Activated CD8-positive, alpha-beta memory T cell treated with anti-CD3 and anti-CD28 coated beads for 4 hours (primary cell): ENCODE data around the gene DCDC2.
"Not testable (repeated sequence)": the region's sequence is repeated elsewhere in the genome, so short reads cannot be mapped to it uniquely, and the experiment has no call there.

ENCODE experiments used
- DNase-seq, 2 donors: peaks; one replicate each; pipeline ENCODE4 v3.0.0-alpha.2; 2020; ENCODE audit warnings: low read depth in 2 of 2

The DCDC2 gene

DNA sequence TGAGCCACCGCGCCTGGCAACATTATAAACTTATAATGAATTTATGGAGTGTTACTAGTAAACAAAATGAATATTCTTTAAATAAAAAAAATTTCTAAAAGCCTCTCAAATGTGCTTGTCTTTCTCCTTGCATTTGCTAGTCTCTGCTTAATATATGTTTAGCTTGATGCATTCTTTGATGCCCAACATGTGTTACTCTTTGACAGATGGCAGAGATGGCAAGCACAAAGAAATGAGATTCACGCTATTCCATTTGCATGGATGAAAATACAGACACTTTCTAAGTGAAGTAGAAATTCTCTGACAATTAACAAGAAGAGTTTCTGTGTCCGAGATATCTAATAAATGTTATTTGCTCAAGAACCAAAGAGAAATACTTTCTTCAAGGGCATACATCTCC is 30.1 kb downstream of the DCDC2 start:
- no peak for DNase-seq

GRCh38 chr6:24325978-24326377 is 31.9 kb downstream of the DCDC2 start:
- no peak for DNase-seq

- DNase-seq, result no peak
These were observed 33.2 kb downstream of the DCDC2 start for GRCh38 chr6:24324617-24325016.

DNA sequence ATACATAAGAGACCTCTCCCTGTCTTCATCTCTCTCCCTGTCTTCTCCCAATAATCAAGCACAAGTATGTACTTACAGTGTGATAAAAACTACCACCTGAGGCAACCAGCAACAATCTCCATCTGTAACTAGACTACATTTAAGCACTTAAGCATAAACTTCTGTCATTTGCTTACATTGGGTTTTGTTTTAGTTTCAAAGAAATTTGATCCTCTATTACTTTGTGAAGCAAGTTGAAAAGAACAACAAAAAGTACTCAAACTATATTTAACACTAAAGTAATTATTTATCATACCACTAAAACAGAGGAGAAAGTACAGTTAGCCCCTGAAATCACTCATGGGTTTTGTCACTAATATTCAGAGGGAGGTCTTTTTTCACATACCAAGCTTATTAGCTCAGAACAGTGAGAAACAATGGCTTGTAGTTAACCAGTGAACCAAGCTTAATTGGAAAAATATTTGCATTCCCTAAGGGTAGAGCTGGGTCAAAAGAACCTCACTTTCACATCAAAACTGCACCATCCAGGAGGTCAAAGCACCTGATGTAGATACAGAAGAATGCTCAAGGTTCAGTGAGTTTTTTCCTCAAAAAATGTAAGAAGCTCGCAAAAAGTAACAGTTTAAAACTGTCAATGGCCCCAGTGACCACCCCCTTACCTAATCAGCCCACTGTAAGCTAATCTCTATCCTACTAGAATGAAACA is 34.1 kb downstream of the DCDC2 start:
- DNase-seq, result no peak

DNA sequence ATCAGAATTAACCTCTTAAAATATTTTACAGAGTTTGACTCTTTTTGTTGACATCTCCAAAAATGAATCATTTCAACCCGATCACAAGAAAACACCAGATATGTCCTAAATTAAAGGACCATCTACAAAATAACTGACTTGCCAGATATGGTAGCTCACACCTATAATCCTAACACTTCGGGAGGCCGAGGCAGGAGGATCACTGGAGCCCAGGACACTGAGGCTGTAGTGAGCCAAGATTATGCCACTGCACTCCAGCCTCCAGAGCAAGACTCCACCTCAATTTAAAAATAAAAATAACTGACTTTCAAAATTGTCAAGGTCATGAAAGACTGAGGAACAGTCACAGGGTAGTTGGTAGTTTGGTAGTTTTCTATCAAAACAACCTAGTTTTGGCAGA is 34.9 kb downstream of the DCDC2 start:
- no peak for DNase-seq

- DNase-seq, result not testable (repeated sequence)
These were observed 35.4 kb downstream of the DCDC2 start for GRCh38 chr6:24322446-24322845.

GRCh38 chr6:24321538-24322162 is 36.2 kb downstream of the DCDC2 start:
- DNase-seq, result no peak

GRCh38 chr6:24313251-24314141 is 44.4 kb downstream of the DCDC2 start:
- DNase-seq, result no peak

DNA sequence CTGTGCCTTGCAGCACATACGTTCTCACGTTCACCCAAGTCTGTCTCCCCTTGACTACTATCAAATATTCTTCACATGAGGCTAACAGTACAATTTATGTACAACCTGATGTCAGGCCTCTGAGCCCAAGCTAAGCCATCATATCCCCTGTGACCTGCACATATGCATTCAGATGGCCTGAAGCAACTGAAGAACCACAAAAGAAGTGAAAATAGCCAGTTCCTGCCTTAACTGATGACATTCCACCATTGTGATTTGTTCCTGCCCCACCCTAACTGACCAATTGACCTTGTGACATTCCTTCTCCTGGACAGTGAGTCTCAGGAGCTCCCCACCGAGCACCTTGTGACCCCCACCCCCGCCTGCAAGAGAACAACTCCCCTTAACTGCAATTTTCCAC is 46.1 kb downstream of the DCDC2 start:
- not testable (repeated sequence) for DNase-seq

DNA sequence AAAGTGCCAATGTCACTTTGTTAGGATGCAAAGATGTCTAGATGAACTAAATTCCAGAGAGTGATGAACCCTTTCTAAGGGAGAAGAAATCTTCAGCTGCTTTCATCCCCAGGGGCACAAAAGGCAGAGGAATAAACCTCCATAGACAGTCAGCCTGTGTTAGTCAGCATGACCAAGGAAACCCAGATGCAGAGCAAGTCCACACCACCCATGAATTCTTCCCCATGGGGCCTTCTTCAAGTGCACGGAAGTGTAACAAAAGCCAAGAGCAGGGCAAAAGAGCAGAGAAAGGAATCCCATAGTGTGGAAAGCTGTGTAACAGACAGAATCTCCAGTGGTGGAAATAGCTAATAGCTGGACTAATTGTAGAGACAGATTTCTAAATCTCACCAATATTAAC is 50.0 kb downstream of the DCDC2 start:
- no peak for DNase-seq

- DNase-seq, result no peak
These were observed 50.9 kb downstream of the DCDC2 start for GRCh38 chr6:24306936-24307335.

DNA sequence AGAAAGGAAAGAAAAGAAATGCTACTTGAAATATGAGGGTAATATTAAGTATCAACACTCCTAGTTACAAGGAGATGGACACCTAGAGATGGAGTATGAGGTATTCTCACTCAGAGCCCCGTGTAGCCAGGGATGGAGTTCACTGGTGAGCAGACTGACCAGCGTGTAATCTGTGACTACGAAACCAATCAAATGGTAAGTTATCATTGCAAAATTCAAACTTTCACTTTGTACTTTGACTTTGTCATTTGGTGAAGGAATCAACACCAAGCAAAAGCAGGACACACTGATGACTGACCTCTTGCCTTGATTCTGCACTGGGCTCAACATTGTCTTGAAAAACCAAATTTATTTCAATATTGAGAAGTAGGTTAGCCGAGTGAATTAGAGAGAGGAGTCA is 51.8 kb downstream of the DCDC2 start:
- DNase-seq, result no peak

DNA sequence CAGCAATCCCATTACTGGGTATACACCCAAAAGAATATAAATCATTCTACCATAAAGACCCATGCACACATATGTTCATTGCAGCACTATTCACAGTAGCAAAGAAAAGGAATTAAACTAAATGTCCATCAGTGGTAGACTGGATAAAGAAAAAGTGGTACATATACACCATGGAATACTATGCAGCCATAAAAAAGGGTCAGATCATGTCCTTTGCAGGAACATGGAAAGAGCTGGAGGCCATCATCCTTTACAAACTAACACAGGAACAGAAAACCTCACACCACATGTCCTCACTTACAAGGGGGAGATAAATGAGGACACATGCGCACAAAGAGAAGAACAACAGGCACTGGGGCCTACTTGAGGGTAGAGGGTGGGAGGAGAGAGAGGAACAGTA is 60.9 kb downstream of the DCDC2 start:
- no peak for DNase-seq

DNA sequence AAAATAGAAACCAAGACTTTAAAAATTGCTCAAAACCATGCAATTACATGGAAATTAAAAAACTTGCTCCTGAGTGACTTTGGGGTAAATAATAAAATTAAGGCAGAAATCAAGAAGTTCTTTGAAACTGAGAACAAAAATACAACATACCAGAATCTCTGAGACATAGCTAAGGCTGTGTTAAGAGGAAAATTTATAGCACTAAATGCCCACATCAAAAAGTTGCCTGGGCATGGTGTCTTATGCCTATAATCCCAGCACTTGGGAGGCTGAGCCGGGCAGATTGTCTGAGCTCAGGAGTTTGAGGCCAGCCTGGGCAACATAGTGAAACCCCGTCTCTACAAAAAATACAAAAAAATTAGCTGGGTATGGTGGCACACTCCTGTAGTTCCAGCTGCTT is 64.0 kb downstream of the DCDC2 start:
- not testable (repeated sequence) for DNase-seq

- DNase-seq, result no peak
These were observed 70.6 kb downstream of the DCDC2 start for GRCh38 chr6:24287239-24287638.

DNA sequence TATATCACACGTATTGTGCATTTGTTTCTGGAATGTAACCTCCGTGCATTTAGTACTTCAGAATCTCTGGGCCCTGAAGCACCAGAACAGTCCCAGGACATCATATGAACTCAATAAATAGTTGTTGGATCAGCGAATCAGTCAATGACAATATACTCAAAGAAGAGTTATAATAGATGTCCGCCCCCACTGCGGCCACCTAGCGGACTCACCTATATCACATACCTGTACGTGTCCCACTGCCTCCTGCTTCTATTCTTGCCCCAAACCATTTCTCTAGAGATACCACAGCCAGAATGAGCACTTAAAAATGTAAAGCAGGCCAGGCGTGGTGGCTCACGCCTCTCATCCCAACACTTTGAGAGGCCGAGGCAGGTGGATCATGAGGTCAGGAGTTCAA is 73.9 kb downstream of the DCDC2 start:
- DNase-seq, result no peak

GRCh38 chr6:24283043-24283985 is 74.5 kb downstream of the DCDC2 start:
- no peak for DNase-seq

GRCh38 chr6:24274441-24275083 is 83.3 kb downstream of the DCDC2 start:
- DNase-seq, result no peak

GRCh38 chr6:24273096-24273870 is 84.6 kb downstream of the DCDC2 start:
- no peak for DNase-seq

GRCh38 chr6:24272553-24272952 is 85.3 kb downstream of the DCDC2 start:
- DNase-seq, result no peak
